GM19467 (cell line): ENCODE data around the gene EID1.
"Not testable (repeated sequence)": the region's sequence is repeated elsewhere in the genome, so short reads cannot be mapped to it uniquely, and the experiment has no call there.

Experiments used
- ATAC-seq: cut with Tn5 transposase; IDR thresholded peaks from one replicate; pipeline ENCODE4 v1.9.1; 2021; ENCODE audit warnings: mild to moderate bottlenecking, moderate library complexity; ENCODE audit not compliant: unreplicated experiment

EID1 gene

DNA sequence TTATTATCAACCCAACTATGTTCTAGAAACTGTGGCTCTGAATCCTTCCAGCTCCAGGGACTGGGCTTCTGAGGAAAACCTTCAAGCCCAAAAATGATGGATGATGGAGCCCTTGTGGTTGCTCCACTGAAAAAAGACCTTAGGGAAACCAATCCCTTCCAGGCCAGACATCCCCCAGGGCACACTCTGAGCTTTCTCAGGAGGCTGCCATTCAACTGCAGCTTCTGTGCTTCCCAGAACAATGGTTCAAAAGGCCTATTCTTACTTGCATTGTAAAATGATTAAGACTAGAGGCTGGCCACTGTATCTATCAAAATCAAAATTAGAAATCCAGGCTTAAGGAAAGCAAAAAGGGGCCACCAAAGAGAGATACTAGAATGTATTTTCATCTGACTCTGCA is 27.3 kb downstream of the EID1 start:
- no peak for ATAC-seq

DNA sequence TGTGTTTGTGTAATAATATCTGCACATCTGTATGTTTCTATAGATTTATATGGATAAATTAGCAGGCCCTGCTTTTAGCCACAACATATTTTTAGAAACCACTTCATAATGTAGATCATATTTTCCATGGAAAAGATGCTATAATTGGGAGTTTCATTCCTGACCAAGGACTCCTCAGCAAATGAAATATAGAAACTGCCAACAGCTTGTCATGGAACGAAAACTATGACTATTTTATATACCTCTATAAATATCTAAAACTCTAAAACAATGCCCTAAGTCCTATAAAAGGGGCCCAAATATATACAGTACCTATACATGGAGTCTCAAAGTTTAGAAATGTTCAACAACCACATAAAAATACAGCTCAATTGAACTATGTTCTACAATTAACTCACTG is 27.9 kb downstream of the EID1 start:
- no peak for ATAC-seq

DNA sequence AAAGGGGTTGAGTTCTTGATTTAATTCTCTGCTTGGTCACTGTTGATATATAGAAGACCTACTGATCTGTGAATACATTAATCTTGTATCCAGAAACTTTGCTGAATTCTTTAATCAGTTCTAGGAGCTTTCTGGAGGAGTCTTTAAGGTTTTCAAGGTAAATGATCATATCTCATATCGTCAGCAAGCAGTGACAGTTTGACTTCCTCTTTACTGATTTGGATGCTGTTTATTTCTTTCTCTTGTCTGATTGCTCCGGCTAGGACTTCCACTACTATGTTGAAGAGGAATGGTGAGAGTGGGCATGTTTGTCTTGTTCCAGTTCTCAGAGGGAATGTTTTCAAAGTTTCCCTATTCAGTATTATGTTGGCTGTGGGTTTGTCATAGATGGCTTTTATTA is 31.4 kb downstream of the EID1 start:
- ATAC-seq = not testable (repeated sequence)

DNA sequence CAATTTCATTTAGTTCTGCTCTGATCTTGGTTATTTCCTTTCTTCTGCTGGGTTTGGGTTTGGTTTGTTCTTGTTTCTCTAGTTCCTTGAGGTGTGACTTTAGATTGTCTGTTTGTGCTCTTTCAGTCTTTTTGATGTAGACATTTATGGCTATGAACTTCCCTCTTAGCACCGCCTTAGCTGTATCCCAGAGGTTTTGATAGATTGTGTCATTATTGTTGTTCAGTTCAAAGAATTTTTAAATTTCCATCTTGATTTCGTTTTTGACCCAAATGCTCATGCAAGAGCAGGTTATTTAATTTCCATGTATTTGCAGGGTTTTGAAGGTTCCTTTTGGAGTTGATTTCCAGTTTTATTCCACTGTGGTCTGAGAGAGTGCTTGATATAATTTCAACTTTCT is 32.6 kb downstream of the EID1 start:
- ATAC-seq = not testable (repeated sequence)

DNA sequence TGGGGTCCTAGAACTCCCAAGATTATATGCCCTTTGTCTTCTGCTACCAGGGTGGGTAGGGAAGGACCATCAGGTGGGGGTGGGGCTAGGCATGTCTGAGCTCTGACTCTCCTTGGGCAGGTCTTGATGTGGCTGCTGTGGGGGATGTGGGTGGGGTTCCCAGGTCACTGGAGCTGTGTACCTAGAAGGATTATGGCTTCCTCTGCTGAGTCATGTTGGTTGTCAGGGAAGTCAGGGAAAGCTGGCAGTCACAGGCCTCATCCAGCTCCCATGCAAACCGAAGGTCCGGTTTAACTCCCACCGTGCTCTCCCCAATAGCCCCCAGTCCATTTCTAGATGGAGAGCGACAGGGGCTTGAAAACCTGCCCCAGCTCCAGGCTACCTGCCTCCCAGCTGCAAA is 35.2 kb downstream of the EID1 start:
- no peak for ATAC-seq

DNA sequence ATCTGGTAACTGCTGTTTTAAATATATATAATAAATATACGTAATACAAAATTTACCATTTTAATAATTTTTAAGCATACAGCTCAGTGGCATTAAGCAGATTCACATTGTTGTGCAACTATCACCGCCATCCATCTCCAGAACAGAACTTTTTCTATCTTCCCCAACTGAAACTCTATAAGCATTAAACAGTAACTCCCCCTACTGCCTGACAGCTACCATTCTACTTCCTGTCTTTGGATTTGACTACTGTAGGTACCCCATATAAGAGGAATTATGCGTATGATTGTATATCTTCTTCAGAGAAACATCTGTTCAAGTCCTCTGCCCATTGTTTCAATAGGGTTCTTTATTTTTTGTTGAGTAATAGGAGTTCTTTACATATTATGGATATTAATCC is 36.8 kb downstream of the EID1 start:
- no peak for ATAC-seq

DNA sequence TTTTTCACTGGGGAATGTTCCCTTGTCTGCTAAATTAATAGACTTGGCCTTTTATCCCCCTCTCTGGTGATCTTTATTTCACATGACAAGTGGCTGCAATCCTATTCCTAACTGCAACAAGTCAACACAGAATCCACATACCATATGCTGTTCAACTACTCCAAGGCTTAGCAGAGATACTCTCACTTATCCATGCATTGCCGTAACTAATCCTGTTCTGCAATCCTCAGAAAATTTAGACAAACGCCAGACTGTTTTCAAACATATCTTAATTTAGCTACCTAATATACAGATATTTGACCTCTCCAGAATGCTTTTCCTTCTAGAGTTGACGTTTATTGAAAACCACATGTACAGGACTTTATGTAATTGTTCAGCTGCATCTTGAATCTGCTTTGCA is 37.9 kb downstream of the EID1 start:
- no peak for ATAC-seq

DNA sequence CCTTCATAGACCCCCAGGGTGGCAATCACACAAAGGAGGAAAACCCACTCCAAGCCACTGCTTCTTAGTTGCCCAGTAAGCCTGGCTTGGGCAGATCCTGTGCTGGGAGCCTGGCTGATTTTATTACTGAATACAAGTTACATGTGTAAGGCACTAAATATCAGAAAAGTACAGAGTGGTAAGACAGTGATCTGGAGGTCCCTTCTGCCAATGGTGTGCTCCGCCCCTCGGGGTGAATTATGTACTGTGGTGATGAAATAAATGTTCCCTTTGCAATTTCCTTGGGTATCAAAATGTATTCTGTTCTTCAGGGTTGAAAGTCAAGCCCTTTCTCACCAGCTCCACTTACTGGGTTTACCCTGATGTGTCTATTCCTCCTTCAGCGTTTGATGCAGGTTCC is 38.8 kb downstream of the EID1 start:
- no peak for ATAC-seq

DNA sequence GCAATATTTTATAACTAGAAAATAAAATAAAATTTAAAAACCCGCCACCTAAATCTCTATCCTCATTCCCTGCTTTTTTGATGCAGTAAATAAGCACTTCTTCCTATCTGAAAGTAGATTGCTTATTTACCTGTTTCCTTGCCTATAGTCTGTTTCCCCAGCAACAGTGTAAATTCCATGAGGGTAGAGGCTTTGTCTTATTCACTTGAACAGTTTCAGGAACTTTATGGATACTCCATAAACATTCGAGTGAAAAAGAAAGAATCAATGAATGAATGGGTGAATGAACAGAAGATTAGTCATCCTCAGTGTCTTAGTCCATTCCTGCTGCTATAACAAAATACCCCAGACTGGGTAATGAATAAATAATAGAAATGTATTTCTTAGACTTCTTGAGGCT is 44.1 kb downstream of the EID1 start:
- no peak for ATAC-seq

DNA sequence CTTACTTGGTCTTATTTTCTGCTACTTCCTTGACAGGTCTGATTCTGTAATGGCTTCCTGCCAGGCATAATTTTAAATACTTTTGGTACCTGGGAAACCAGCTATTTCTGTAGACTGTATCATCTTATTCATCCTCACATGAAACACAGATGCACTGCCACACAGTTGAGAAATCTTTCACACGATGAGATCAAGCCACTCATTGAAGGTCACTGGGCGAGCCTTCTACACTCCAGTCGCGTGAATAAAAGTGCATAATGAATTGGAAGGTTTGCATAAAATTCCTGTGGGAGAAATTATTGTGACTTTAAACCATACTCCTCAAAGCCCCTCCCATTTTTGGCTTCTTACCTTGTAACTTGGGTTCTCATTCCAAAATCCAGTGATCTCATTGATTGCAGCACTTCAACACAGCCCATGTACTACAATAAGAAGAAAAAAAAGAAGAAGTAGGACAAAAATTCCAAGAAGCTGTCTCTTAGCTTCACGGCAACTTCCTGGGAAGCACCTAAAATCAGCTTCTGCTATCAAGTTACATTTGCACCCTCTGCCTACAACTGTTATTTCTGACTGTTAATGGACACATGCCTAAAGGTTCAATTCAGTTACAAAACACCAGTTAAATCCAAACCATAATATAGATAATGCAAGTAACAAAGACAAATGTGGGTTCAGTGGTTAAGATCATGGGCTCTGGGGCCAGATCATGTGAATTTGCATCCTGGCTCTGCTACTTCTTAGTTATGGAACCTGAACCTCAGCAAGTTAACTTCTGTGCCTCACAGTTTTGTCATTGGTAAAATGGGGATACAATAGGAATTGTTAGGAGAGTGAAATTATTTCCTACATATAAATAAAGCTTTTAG is 46.8 kb downstream of the EID1 start:
- no peak for ATAC-seq

DNA sequence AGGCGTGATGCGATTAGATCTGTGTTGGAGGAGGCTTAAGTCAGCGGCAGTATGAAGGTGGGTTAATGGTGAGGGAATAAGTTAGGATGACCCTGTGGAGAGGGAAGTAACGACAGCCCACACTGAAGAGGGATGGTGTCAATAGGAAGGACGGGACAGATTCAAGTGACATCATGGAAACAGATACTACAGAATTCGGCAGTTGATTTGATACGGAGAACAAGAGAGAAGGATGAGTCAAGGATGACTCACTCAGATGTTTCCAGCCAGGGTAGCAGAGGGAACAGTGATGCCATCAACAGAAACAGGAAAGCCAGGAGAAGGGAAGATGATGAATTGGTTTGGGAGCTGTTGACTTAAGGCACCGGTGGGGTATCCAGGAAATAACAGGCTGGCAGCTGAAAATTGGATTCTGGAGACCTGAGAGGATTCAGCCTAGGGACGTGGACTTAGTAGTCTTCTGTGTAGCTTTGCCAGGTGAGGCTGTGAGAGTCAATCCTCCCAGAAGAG is 47.8 kb downstream of the EID1 start:
- no peak for ATAC-seq

DNA sequence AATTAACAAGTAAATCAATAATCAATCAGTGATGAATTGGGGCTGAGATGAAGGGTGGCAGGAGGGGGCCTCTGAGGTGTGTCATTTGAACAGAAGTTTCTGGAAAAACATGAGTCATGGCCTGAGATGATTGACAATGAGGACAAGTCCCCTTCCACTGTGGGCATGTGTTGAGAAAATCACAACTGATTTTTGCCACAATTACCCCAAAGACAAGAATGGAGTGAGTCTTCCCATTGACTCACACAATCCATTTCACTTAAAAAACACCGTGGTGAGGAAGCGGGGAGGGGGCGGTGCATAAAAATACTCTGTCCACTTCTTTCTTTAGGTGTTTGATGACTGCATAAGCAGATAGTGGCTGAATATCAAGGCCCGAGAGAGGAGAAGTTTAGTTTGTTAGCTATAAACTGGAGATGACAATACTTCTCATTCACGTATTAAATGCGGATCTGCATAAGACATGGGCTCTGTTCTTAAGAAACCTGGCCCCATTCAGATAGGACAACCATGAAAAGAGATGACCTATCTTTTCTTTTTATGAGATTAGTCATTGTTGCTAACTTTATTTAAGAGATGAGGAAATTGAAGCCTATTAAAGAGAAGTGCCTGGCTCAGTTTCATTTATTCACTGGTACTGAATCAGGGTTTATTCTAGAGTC is 51.1 kb downstream of the EID1 start:
- ATAC-seq = no peak

DNA sequence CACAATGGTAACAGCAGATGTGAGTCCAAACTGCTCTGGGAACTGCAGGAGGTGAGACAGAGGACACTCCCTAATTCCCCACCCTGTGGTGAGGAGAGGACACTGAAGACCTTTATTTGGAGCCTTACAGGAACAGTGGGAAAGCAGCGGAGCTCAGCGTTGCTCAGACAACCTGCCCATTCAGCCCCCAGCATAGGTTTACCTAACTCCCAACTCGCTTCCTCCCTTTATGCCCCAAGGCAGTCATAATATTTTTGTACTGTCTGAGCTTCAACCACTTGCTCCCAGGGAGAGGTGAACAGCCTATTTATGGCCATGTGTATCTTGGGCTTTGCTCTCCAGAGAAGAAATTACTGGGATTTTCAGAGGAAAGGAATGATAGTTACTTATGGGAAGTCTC is 51.7 kb downstream of the EID1 start:
- ATAC-seq = no peak
